K562 (cell line): ENCODE measurements around the gene CRYAA. TPM values are rescaled to one million over a fixed set of nuclear protein-coding genes. Genes with fewer than 3 reads are reported as not detected.

Experiments
- ATAC-seq: fragments of 200-7000 bp; cut with Tn5 transposase; 3 replicates; pipeline ENCODE4 v1.9.1; 2020; ENCODE audit warnings: moderate library complexity
- BruUV-seq: library from RNA; stranded (reverse); fragments of 400-500 nt; replicated peaks from 2 replicates; lab custom pipeline; 2021; lab: Mats Ljungman, UMichigan
- CTCF ChIA-PET: fragments of 300-600 bp; formaldehyde crosslinking; extraction: SDS; loops from one replicate; lab custom pipeline; 2021; ENCODE audit warnings: low intra/inter-chr PET ratio; lab: Yijun Ruan, JAX
- POLR2A ChIA-PET: fragments of 300-600, 350-650 bp; sonication (Branson Sonifier 250); formaldehyde crosslinking; extraction: SDS; loops from one replicate; lab custom pipeline; 2021; ENCODE audit warnings: antibody characterized with exemption, inconsistent platforms; lab: Yijun Ruan, JAX
- DNase-seq, 4 experiments: peaks; one replicate each; pipeline versions ENCODE4 v3.0.0 to v3.0.0-alpha.2; 2011 to 2018; ENCODE audit warnings: low spot score in 3 of 4, mixed read lengths in 3 of 4; ENCODE audit errors: extremely low read depth in 1 of 4
- FAIRE-seq: peaks from 2 replicates; lab custom pipeline; 2011; peaks lifted over from hg19 to GRCh38; lab: Jason Lieb, UNC
- H2AFZ ChIP-seq: 2 replicates; pipeline ENCODE4 v1.6.0; 2011; ENCODE audit warnings: low read depth, low read length, control low read depth, inconsistent platforms
- H3K27ac ChIP-seq: fragments of 200-600 bp; 3 replicates; pipeline ENCODE4 v1.8.0; 2011; ENCODE audit warnings: low read depth, mild to moderate bottlenecking, control low read depth, inconsistent platforms, low read length, moderate library complexity, mixed read lengths; ENCODE audit errors: extremely low read depth
- H3K27me3 ChIP-seq, 2 experiments: fragments of 300-600 bp in 1 of 2; 2 replicates in 1 of 2; 3 replicates in 1 of 2; pipeline versions ENCODE4 v1.6.0 to v1.8.0; 2011; ENCODE audit warnings: inconsistent platforms in 2 of 2, low read length in 2 of 2, mild to moderate bottlenecking in 1 of 2, mixed read lengths in 1 of 2, moderate library complexity in 1 of 2; ENCODE audit not compliant: control insufficient read depth in 2 of 2, insufficient read depth in 2 of 2
- H3K36me3 ChIP-seq: fragments of 300-600 bp; 3 replicates; pipeline ENCODE4 v1.8.0; 2011; ENCODE audit warnings: mild to moderate bottlenecking, low read length, inconsistent platforms; ENCODE audit not compliant: control insufficient read depth, insufficient read depth
- H3K4me1 ChIP-seq, 2 experiments: fragments of 200-600 bp in 1 of 2; replicated peaks in 1 of 2; 2 replicates in 1 of 2; 3 replicates in 1 of 2; pipeline versions ENCODE4 v1.5.1 to v1.8.0; 2011; ENCODE audit warnings: inconsistent platforms in 2 of 2, low read length in 2 of 2, mild to moderate bottlenecking in 1 of 2, mixed read lengths in 1 of 2, moderate library complexity in 1 of 2; ENCODE audit not compliant: control insufficient read depth in 2 of 2, insufficient read depth in 2 of 2
- H3K4me2 ChIP-seq: 2 replicates; pipeline ENCODE4 v1.6.1; 2011; ENCODE audit warnings: low read length, control low read depth, inconsistent platforms, mixed read lengths; ENCODE audit not compliant: insufficient read depth
- H3K4me3 ChIP-seq: fragments of 200-600 bp; sonication (generic), shearing (Covaris generic); 2 replicates; pipeline ENCODE4 v1.5.1; 2016; ENCODE audit warnings: control low read depth, inconsistent platforms
- H3K79me2 ChIP-seq: fragments of 200-600 bp; 3 replicates; pipeline ENCODE4 v1.8.0; 2011; ENCODE audit warnings: low read length, inconsistent platforms; ENCODE audit not compliant: control insufficient read depth, insufficient read depth
- H3K9ac ChIP-seq, 2 experiments: 2 replicates each; pipeline versions ENCODE4 v1.6.0 to v1.6.1; 2011; ENCODE audit warnings: low read depth in 2 of 2, low read length in 2 of 2, control low read depth in 1 of 2, inconsistent platforms in 1 of 2, mild to moderate bottlenecking in 1 of 2, mixed read lengths in 1 of 2; ENCODE audit not compliant: insufficient read depth in 1 of 2
- H3K9me1 ChIP-seq: one replicate; pipeline ENCODE4 v1.6.0; 2011; ENCODE audit warnings: inconsistent platforms, mild to moderate bottlenecking, low read length, moderate library complexity; ENCODE audit not compliant: control insufficient read depth, insufficient read depth
- H3K9me3 ChIP-seq: replicated peaks from 2 replicates; pipeline ENCODE4 v1.5.1; 2011; ENCODE audit warnings: low read depth, low read length, inconsistent platforms; ENCODE audit not compliant: control insufficient read depth, insufficient read depth
- H4K20me1 ChIP-seq: replicated peaks from 2 replicates; pipeline ENCODE4 v1.6.1; 2011; ENCODE audit warnings: low read length, inconsistent platforms, mixed read lengths; ENCODE audit not compliant: control insufficient read depth, insufficient read depth
- E2F6 ChIP-seq, 2 experiments: IDR thresholded peaks; 2 replicates each; pipeline ENCODE4 v1.6.1; 2011; ENCODE audit warnings: borderline replicate concordance in 1 of 2, control low read depth in 1 of 2, low read depth in 1 of 2, low read length in 1 of 2, mild to moderate bottlenecking in 1 of 2, mixed read lengths in 1 of 2, moderate library complexity in 1 of 2; ENCODE audit not compliant: insufficient read depth in 1 of 2, insufficient read length in 1 of 2, poor library complexity in 1 of 2, severe bottlenecking in 1 of 2; ENCODE audit errors: extremely low read depth in 1 of 2
- FIP1L1 ChIP-seq: fragments of 200-400 bp; formaldehyde crosslinking; IDR thresholded peaks from 2 replicates; pipeline ENCODE4 v1.6.1; 2018; ENCODE audit warnings: mild to moderate bottlenecking, low read depth, low read length; ENCODE audit not compliant: poor library complexity, severe bottlenecking
- IFI16 ChIP-seq: fragments of 250-450 bp; sonication (Bioruptor Pico); IDR thresholded peaks from 2 replicates; pipeline ENCODE4 v2.1.2; 2022; ENCODE audit warnings: mild to moderate bottlenecking, inconsistent platforms
- MED1 ChIP-seq: sonication (generic); formaldehyde crosslinking; IDR thresholded peaks from 2 replicates; pipeline ENCODE4 v1.8.1; 2023; ENCODE audit warnings: missing genetic modification reagents, borderline replicate concordance
- RBFOX2 ChIP-seq: fragments of 200-400 bp; formaldehyde crosslinking; IDR thresholded peaks from 2 replicates; pipeline ENCODE4 v1.6.1; 2017; ENCODE audit warnings: low read depth, mild to moderate bottlenecking, low read length, moderate library complexity
- WGBS: fragments of 100-300 bp; shearing (Covaris generic); methylation state at CpG from one replicate; pipeline ENCODE4 v1.1.6; 2016; ENCODE audit warnings: low coverage, mixed read lengths; ENCODE audit not compliant: insufficient coverage; ENCODE audit errors: missing lambda C conversion rate; 5-methylcytosine and 5-hydroxymethylcytosine counted together
- in situ Hi-C: fragments of 300-500 bp; cut with MboI; formaldehyde crosslinking; loops from 4 replicates; pipeline ENCODE4 v1.15.0; 2018; ENCODE audit warnings: inconsistent platforms, mixed read lengths
- intact Hi-C: fragments of 100-400 bp; cut with micrococcal nuclease; formaldehyde crosslinking; loops from 2 replicates; pipeline ENCODE4 v1.14.2; 2022
- polyA plus RNA-seq, 8 experiments: library from polyadenylated mRNA; depleted of rRNA in 4 of 8; stranded (reverse) in 5 of 8; unstranded in 3 of 8; fragments of >200 nt; fragmentation: Nextera tagmentation in 2 of 8; fragmentation: Illumina TruSeq in 1 of 8; extraction: Ambion mirVana in 2 of 8; extraction: Trizol in 1 of 8; gene quantifications; 2 replicates each; pipeline versions ENCODE4 v1.2.1 to v1.2.3, GENCODE V29; 2011 to 2014; ENCODE audit warnings: inconsistent platforms in 1 of 8, missing spikeins in 1 of 8
- total RNA-seq, 7 experiments: library from RNA; depleted of rRNA in 6 of 7; stranded (reverse); fragments of >200 nt in 6 of 7; fragmentation: Illumina TruSeq in 2 of 7; extraction: Trizol in 2 of 7; gene quantifications; 2 replicates each; pipeline versions ENCODE4 v1.2.1 to v1.2.3, GENCODE V29; 2011 to 2021; ENCODE audit warnings: low replicate concordance in 1 of 7

Gene CRYAA
- total and polyA plus RNA-seq, 9 of the 15 experiments (the other 6 are each of a cell fraction or from before 2014, with no cell fraction given), result not detected

- FAIRE-seq (no peak), DNase-seq (no peak), ATAC-seq (no peak)
- H3K9ac ChIP-seq, result no peak overlapping the region
- no peak overlapping the region for H3K27ac ChIP-seq
- H3K4me2 ChIP-seq, result no peak overlapping the region
- H3K9me3 ChIP-seq, result no peaks in the 10 kb centered on the region; the same call in 1 of the 2 replicates
- peaks cover 27 to 74% of the 10 kb centered on the region in 2 experiments for H3K27me3 ChIP-seq
- no peak for TF ChIP-seq RBFOX2
- TF ChIP-seq IFI16 (CRISPR knock-in tag), result no peak
- no peak for TF ChIP-seq E2F6 (IDR thresholded peaks at IDR 0.05; ENCODE audit: borderline replicate concordance in 1 of 2, extremely low read depth in 1 of 2, insufficient read depth in 1 of 2, insufficient read length in 1 of 2, low read depth in 1 of 2, low read length in 1 of 2, poor library complexity in 1 of 2, severe bottlenecking in 1 of 2)
- no peak for TF ChIP-seq MED1
- no peak for TF ChIP-seq FIP1L1
- 6% methylated on average over 10 of the region's 10 CpGs for WGBS
- H2AFZ ChIP-seq, result no peak overlapping the region
- intact Hi-C loops, result no loop called here
- in situ Hi-C loops, result no loop called here
- no peaks in the 10 kb centered on the region for H3K36me3 ChIP-seq
- CTCF ChIA-PET, result no interaction called here
- H3K4me3 ChIP-seq, result no peak overlapping the region
- no peaks in the 10 kb centered on the region for H3K9me1 ChIP-seq
- no peaks in the 10 kb centered on the region for H4K20me1 ChIP-seq
- POLR2A ChIA-PET, result no interaction called here
- no TSS peak for BruUV-seq
- H3K79me2 ChIP-seq, result no peaks in the 10 kb centered on the region
- H3K4me1 ChIP-seq, result peaks cover 0 to 11% of the 10 kb centered on the region in 2 experiments; a peak in 1 of 5 replicates
These were observed 22.7 kb downstream of the CRYAA start for GRCh38 chr21:43191521-43191920.
